ENCODE results near the gene CTIF.

CTIF gene

DNA sequence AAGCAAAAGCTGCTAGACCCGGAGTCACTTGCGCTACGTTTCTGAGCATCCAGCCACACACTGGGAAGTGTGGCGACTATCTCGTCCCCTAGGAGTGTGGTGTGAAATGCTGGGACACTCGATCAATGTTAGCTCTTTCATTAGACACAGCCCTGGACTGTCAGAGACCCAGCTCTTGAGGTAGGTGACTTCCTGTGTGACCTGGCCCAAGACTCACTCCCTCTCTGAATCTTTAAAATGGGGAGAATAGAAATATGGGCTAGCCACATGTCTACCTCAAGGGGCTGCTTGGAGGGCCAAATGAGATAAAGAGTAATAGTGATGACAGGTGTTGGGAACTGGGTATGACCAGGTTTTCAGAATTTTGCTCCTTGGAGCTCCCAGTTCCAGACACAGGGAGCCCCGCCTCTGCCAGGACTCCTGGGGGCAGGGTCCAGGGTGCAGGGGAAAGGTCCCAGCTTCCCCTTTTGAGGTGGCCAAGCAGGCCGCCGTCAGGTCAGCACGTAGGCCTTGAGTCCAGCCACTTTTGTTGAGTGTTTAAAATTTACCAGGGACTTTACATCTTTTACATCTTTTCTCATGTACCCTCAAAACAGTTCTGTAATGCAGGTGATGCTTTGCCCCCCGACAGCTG, 36.0 kb downstream of the CTIF start:
- DNase-seq (ENCODE audit: low read depth, low spot score), result no peak

- no peak for DNase-seq (ENCODE audit: low read depth, low spot score)
These were observed 36.4 kb downstream of the CTIF start for GRCh38 chr18:48575301-48575657.

DNA sequence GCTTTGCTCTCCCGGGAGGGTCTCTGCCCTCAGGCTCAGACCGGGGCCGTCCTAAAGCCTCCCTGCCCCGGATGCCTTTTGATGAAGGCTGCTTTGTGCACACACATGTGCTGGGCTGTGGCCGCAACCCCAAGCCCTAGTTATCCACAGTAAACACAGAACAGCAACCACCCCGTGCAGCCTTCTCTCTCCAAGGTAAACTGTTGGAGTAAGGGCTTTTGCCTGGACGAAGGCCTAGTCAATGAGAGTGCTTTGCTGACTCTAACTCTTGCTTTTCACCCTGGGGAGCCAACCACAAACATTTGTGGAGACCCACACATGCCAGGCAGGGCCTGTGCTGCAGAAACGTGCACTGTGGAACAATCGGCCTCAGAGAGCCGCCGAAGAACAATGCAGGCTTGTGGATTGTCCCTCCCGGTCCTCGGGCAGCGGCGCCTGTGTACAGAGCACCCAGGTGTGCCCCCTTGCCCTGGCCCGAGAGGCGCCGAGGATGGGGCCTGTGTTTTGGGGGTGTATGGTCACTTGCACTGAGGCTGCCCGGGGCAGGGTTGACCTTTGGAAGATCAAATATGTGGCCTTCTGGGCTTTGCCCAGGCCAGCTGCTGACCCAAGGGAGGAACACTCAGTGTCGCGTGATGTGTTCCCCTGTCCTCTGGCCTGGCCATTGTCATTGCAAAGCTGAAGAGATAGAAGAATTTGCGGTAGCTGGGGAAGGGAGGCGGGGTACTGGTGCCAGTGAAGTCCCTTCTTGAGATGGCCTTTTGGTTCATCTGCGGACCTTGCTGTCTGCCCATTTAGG, 37.0 kb downstream of the CTIF start:
- no peak for DNase-seq (ENCODE audit: low read depth, low spot score)

DNA sequence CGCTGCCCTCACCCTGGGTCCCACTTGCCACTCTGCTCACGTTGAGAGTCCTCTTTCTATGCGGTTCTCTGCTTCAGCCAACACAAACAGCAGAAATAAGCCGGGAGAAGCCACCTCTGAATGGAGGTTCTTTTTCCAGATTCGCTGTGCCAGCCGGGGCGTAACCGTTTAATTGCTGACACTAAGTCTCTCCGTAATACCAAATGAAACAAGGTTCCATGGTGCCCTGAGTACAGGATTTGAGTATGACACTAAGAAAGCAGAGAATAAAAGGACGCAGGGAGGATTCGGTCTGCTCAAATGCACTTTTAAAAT, 37.6 kb downstream of the CTIF start:
- DNase-seq (ENCODE audit: low read depth, low spot score), result no peak

GRCh38 chr18:48577478-48578190, 38.8 kb downstream of the CTIF start:
- no peak for DNase-seq (ENCODE audit: low read depth, low spot score)

GRCh38 chr18:48578289-48578688, 39.5 kb downstream of the CTIF start:
- DNase-seq (ENCODE audit: low read depth, low spot score), result no peak

- DNase-seq (ENCODE audit: low read depth, low spot score), result no peak
These were observed 41.2 kb downstream of the CTIF start for GRCh38 chr18:48580066-48580465.

- no peak for DNase-seq (ENCODE audit: low read depth, low spot score)
These were observed 42.0 kb downstream of the CTIF start for GRCh38 chr18:48580782-48581181.

GRCh38 chr18:48581206-48581605, 42.4 kb downstream of the CTIF start:
- no peak for DNase-seq (ENCODE audit: low read depth, low spot score)

GRCh38 chr18:48581941-48582340, 43.1 kb downstream of the CTIF start:
- DNase-seq (ENCODE audit: low read depth, low spot score), result no peak

GRCh38 chr18:48582946-48583345, 44.1 kb downstream of the CTIF start:
- no peak for DNase-seq (ENCODE audit: low read depth, low spot score)

DNA sequence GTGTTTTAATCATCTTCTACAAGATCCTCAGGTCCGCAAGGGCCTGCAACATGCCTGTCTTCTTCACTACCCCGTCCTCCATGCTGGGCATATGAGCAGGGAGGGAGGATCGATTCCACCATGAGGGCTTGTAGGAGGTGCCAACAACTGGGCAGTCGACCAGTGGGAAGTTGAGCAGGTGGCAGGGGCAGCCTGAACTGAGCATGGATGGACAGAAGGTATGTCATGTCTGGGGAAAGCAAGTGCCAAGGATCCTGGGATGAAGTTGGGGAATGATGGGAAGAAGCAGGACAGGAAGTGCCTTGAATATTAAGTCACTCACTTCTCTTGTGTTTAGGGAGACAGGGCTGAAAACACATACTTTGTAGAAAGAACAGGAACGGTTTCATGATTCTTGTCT, 44.7 kb downstream of the CTIF start:
- DNase-seq (ENCODE audit: low read depth, low spot score), result no peak

GRCh38 chr18:48589797-48590519, 51.1 kb downstream of the CTIF start:
- no peak for DNase-seq (ENCODE audit: low read depth, low spot score)

GRCh38 chr18:48590678-48591077, 51.8 kb downstream of the CTIF start:
- DNase-seq (ENCODE audit: low read depth, low spot score), result no peak

DNA sequence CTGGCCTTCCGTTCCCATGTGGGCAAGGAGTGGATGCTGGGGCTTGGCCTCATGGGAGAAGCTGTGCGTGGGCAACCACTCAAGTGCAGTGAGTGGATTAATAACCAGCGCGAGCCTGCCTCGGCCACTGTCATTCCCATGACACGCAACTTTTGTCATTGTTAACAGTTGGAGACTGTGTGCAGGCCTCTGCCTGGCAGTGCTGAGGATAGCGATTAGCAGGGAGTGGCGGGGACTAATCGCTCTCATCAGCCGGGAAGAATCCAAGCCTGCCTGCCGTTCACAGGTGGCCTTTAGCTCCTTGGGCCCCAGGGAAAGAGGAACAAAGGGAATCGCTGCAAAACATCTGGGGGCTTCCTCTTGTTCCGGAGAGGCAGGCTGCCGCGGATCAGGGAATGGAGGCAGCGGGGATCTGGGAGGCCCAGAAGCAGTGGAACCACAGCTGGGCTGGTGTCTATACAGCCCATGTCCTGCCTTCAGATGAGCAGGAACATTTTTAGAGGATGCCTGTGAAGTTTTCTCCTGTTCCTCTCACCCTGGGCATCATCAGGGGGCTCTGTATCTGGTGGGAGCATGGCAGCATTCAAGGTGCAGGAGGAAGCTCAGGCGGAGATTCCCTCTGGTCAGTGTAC, 53.8 kb downstream of the CTIF start:
- DNase-seq (ENCODE audit: low read depth, low spot score), result no peak

GRCh38 chr18:48594471-48595094, 55.8 kb downstream of the CTIF start:
- no peak for DNase-seq (ENCODE audit: low read depth, low spot score)

DNA sequence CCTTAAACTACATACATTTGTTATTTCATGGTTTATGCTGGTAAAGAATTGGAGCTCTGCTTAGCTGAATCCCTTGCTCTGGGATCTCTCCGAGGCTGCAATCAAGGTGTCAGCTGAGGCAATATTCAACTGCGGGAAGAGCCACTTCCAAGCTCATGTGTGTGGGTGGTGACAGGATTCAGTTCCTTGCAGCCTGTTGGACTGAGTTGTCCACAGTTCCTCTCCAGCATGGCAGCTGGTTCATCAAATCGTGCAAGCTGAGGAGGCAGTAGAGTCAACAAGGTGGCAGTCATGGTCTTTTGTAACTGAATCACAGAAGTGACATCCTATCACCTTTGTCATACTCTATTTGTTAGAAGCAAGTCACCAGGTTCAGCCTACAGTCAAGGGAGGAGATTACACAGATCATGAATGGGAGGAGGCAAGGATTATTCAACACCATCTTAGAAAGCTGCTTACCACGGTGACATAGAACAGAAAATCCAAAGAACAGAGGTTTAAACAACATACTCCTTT, 56.9 kb downstream of the CTIF start:
- DNase-seq (ENCODE audit: low read depth, low spot score), result no peak

DNA sequence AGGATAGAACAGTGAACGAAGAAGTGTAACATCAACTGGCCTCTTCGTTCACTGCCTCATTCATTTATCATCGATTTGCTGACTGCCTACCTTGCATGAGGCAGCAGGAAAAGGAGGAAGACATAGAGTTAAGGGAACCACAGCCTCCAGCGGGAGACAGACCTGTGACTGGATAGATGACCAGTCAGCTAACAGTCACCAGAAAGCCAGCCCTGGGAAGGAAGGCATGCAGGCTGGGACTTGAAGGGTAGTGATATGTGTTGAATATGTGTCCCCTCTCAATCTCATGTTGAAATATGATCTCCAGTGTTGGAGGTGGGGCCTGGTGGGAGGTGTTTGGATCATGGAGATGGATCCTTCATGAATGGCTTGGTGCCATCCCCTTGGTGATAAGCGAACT, 58.3 kb downstream of the CTIF start:
- DNase-seq (ENCODE audit: low read depth, low spot score), result no peak

GRCh38 chr18:48597671-48598070, 58.8 kb downstream of the CTIF start:
- DNase-seq (ENCODE audit: low read depth, low spot score), result no peak

GRCh38 chr18:48599391-48599790, 60.6 kb downstream of the CTIF start:
- DNase-seq (ENCODE audit: low read depth, low spot score), result no peak

- DNase-seq (ENCODE audit: low read depth, low spot score), result no peak
These were observed 61.2 kb downstream of the CTIF start for GRCh38 chr18:48600046-48600445.

All from activated CD4-positive, CD25-positive, alpha-beta regulatory T cell treated with anti-CD3 and anti-CD28 coated beads, Interleukin-2, amount 50 U/mL, for 16 hours (primary cell).